K562 (cell line): Measurements from ENCODE around the gene ZFAND2B.

Experiments used
- E2F5 ChIP-seq: sonication (generic); formaldehyde crosslinking; IDR thresholded peaks from 2 replicates; pipeline ENCODE4 v1.8.0; 2022; ENCODE audit warnings: mild to moderate bottlenecking, missing genetic modification reagents
- STAG1 ChIP-seq: sonication (generic); formaldehyde crosslinking; IDR thresholded peaks from 2 replicates; pipeline ENCODE4 v1.5.0; 2020; ENCODE audit warnings: missing genetic modification reagents, borderline replicate concordance
- TF ChIP-seq, protein P1 (sequence below): sonication (generic); formaldehyde crosslinking; IDR thresholded peaks from 2 replicates; pipeline ENCODE4 v1.9.0; 2022; ENCODE audit warnings: mild to moderate bottlenecking, missing genetic modification reagents

GRCh38 chr2:219205165-219205538, 1.4 kb upstream of the ZFAND2B start:
- TF ChIP-seq E2F5 (CRISPR knock-in tag) (no peak), STAG1 (CRISPR knock-in tag) (no peak)
- TF ChIP-seq, protein P1, sequence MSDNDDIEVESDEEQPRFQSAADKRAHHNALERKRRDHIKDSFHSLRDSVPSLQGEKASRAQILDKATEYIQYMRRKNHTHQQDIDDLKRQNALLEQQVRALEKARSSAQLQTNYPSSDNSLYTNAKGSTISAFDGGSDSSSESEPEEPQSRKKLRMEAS (CRISPR knock-in tag) = no peak
